ENCODE data around the gene NSUN2. TPM values are rescaled to one million over a fixed set of nuclear protein-coding genes. Genes with fewer than 3 reads are reported as not detected.

The NSUN2 gene
- total RNA-seq, 1 donor from 2014 or later = 78.8 TPM

DNA sequence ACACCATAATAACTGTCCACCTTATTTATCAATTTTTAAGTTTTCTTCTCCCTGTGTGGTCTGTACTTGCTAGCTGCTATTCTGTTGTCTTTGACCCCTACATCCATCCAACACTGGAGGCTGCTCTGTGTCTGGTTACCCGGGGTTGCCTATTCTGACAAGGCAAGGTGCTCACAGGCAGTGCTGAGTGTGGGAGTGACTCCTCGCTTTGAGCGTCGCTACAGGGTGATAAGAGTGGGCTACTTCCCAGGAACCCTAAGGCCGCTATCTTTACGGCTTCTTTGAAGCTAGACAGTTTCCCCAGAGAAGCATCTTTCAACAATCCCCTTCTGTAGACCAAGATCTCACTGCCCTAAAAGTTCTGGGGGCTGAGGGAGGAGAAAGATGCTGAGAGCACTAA, 35.3 kb downstream of the NSUN2 start:
- Mint-ChIP-seq H3K4me1 (ENCODE audit: low read depth, unreplicated experiment) (no peaks in the 10 kb centered on the region), H3K27me3 (ENCODE audit: low read depth, unreplicated experiment) (no peaks in the 10 kb centered on the region), H3K9me3 (ENCODE audit: unreplicated experiment) (peaks cover 3% of the 10 kb centered on the region), H3K27ac (ENCODE audit: unreplicated experiment) (no peak overlapping the region), H3K36me3 (ENCODE audit: low read depth, unreplicated experiment) (peaks cover 34% of the 10 kb centered on the region), H3K4me3 (ENCODE audit: unreplicated experiment) (no peak overlapping the region)
- Histone ChIP-seq H3K27me3 (ENCODE audit: insufficient read depth, low read length) (no peaks in the 10 kb centered on the region), H4K20me1 (ENCODE audit: insufficient read depth, low read length) (peaks cover 25% of the 10 kb centered on the region), H3K4me2 (ENCODE audit: low read length) (no peak overlapping the region), H3K9me3 (ENCODE audit: insufficient read depth, low read depth, low read length) (no peaks in the 10 kb centered on the region), H2AFZ (ENCODE audit: low read depth, low read length) (no peak overlapping the region), H3K36me3 (ENCODE audit: insufficient read depth, low read length) (peaks cover 37% of the 10 kb centered on the region), H3K4me1 (ENCODE audit: insufficient read depth, low read length) (no peaks in the 10 kb centered on the region), H3K9ac (ENCODE audit: low read length) (no peak overlapping the region), H3K79me2 (ENCODE audit: insufficient read depth, low read length) (no peaks in the 10 kb centered on the region), H3K27ac (ENCODE audit: low read depth, low read length) (no peak overlapping the region), H3K4me3 (ENCODE audit: insufficient read depth, low read depth, low read length) (no peak overlapping the region)
- no peak for FAIRE-seq
- DNase-seq (ENCODE audit: low read depth) = no peak
- no peak for TF ChIP-seq EZH2 (IDR thresholded peaks at IDR 0.05; ENCODE audit: insufficient read depth, low read length)
- TF ChIP-seq, protein P1, sequence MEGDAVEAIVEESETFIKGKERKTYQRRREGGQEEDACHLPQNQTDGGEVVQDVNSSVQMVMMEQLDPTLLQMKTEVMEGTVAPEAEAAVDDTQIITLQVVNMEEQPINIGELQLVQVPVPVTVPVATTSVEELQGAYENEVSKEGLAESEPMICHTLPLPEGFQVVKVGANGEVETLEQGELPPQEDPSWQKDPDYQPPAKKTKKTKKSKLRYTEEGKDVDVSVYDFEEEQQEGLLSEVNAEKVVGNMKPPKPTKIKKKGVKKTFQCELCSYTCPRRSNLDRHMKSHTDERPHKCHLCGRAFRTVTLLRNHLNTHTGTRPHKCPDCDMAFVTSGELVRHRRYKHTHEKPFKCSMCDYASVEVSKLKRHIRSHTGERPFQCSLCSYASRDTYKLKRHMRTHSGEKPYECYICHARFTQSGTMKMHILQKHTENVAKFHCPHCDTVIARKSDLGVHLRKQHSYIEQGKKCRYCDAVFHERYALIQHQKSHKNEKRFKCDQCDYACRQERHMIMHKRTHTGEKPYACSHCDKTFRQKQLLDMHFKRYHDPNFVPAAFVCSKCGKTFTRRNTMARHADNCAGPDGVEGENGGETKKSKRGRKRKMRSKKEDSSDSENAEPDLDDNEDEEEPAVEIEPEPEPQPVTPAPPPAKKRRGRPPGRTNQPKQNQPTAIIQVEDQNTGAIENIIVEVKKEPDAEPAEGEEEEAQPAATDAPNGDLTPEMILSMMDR (IDR thresholded peaks at IDR 0.05; ENCODE audit: insufficient read depth, low read depth, low read length) = no peak

DNA sequence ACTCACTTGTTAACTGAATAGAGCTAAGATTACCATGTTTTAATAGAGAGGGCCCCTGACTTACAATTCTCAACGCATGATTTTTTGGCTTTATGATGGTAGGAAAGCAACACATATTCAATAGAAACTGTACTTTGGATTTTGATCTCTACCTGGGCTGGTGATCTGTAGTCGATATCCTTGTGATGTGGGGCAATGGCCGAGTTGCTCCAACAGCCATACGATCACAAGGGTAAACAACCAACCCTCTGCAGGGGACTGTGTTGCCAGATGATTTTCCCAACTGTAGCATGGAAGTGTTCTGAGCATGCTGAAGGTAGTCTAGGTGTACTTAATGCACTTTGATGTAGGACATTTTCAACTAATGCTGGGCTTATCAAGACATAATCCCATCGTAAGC, 36.5 kb downstream of the NSUN2 start:
- Mint-ChIP-seq H3K4me1 (ENCODE audit: low read depth, unreplicated experiment) (no peaks in the 10 kb centered on the region), H3K27ac (ENCODE audit: unreplicated experiment) (no peak overlapping the region), H3K36me3 (ENCODE audit: low read depth, unreplicated experiment) (peaks cover 34% of the 10 kb centered on the region), H3K4me3 (ENCODE audit: unreplicated experiment) (no peak overlapping the region), H3K27me3 (ENCODE audit: low read depth, unreplicated experiment) (no peaks in the 10 kb centered on the region), H3K9me3 (ENCODE audit: unreplicated experiment) (peaks cover 3% of the 10 kb centered on the region)
- Histone ChIP-seq H3K4me1 (ENCODE audit: insufficient read depth, low read length) (no peaks in the 10 kb centered on the region), H4K20me1 (ENCODE audit: insufficient read depth, low read length) (peaks cover 22% of the 10 kb centered on the region), H3K36me3 (ENCODE audit: insufficient read depth, low read length) (peaks cover 27% of the 10 kb centered on the region), H3K27me3 (ENCODE audit: insufficient read depth, low read length) (no peaks in the 10 kb centered on the region), H3K9me3 (ENCODE audit: insufficient read depth, low read depth, low read length) (no peaks in the 10 kb centered on the region), H3K27ac (ENCODE audit: low read depth, low read length) (no peak overlapping the region), H3K9ac (ENCODE audit: low read length) (no peak overlapping the region), H2AFZ (ENCODE audit: low read depth, low read length) (no peak overlapping the region), H3K4me3 (ENCODE audit: insufficient read depth, low read depth, low read length) (no peak overlapping the region), H3K4me2 (ENCODE audit: low read length) (no peak overlapping the region), H3K79me2 (ENCODE audit: insufficient read depth, low read length) (no peaks in the 10 kb centered on the region)
- no peak for TF ChIP-seq EZH2 (IDR thresholded peaks at IDR 0.05; ENCODE audit: insufficient read depth, low read length)
- TF ChIP-seq, protein P1 (IDR thresholded peaks at IDR 0.05; ENCODE audit: insufficient read depth, low read depth, low read length) = no peak
- no peak for FAIRE-seq
- no peak for DNase-seq (ENCODE audit: low read depth)

DNA sequence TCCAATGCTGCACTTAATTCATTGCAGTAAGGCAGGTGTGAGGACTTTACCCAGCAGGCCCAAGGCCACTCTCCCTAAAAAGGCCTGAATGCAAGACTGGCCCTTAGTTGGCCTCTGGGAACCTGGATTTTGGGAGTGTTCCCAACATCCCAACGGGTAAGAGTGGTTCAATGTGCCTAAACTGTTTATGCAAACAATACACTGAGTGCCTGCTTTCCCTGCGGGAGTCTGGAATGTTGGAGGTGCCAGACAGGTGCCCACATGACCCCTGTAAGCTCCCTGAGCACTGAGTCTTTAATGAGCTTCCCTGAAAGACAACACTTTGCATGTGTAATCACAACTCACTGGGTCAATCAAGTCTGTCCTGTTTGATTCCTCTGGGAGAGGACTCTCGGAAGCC, 37.4 kb downstream of the NSUN2 start:
- no peak overlapping the region for H2AFZ ChIP-seq (ENCODE audit: low read depth, low read length)
- no peak overlapping the region for H3K9ac ChIP-seq (ENCODE audit: low read length)
- peaks cover 23% of the 10 kb centered on the region for H3K36me3 ChIP-seq (ENCODE audit: insufficient read depth, low read length)
- no peak overlapping the region for H3K4me3 Mint-ChIP-seq (ENCODE audit: unreplicated experiment)
- no peak for FAIRE-seq
- no peaks in the 10 kb centered on the region for H3K4me1 ChIP-seq (ENCODE audit: insufficient read depth, low read length)
- no peak for TF ChIP-seq EZH2 (IDR thresholded peaks at IDR 0.05; ENCODE audit: insufficient read depth, low read length)
- TF ChIP-seq, protein P1 (IDR thresholded peaks at IDR 0.05; ENCODE audit: insufficient read depth, low read depth, low read length) = no peak
- no peaks in the 10 kb centered on the region for H3K9me3 ChIP-seq (ENCODE audit: insufficient read depth, low read depth, low read length)
- H3K27me3 Mint-ChIP-seq (ENCODE audit: low read depth, unreplicated experiment) = no peaks in the 10 kb centered on the region
- no peaks in the 10 kb centered on the region for H3K4me1 Mint-ChIP-seq (ENCODE audit: low read depth, unreplicated experiment)
- no peaks in the 10 kb centered on the region for H3K27me3 ChIP-seq (ENCODE audit: insufficient read depth, low read length)
- peaks cover 28% of the 10 kb centered on the region for H3K36me3 Mint-ChIP-seq (ENCODE audit: low read depth, unreplicated experiment)
- peaks cover 3% of the 10 kb centered on the region for H3K9me3 Mint-ChIP-seq (ENCODE audit: unreplicated experiment)
- no peak overlapping the region for H3K4me2 ChIP-seq (ENCODE audit: low read length)
- no peak for DNase-seq (ENCODE audit: low read depth)
- no peak overlapping the region for H3K27ac Mint-ChIP-seq (ENCODE audit: unreplicated experiment)
- peaks cover 16% of the 10 kb centered on the region for H4K20me1 ChIP-seq (ENCODE audit: insufficient read depth, low read length)
- H3K4me3 ChIP-seq (ENCODE audit: insufficient read depth, low read depth, low read length) = no peak overlapping the region
- H3K79me2 ChIP-seq (ENCODE audit: insufficient read depth, low read length) = no peaks in the 10 kb centered on the region
- H3K27ac ChIP-seq (ENCODE audit: low read depth, low read length) = no peak overlapping the region
